Common myeloid progenitor, CD34-positive (primary cell): ENCODE results near the gene CLNK.
A peak's percentile ranks its signal among the peaks of the same experiment; 100 is the strongest.

Experiments
- CTCF ChIA-PET: fragments of 350-600 bp; sonication (Branson Sonifier 250); formaldehyde crosslinking; loops from one replicate; lab custom pipeline; 2021; ENCODE audit warnings: antibody characterized with exemption; lab: Charles Lee
- POLR2A ChIA-PET: fragments of 350-600 bp; sonication (Branson Sonifier 250); formaldehyde crosslinking; loops from one replicate; lab custom pipeline; 2021; ENCODE audit warnings: antibody characterized with exemption; lab: Charles Lee
- DNase-seq, 3 donors: peaks; one replicate each; pipeline versions ENCODE4 v3.0.0 to v3.0.0-alpha.2; 2013
- H3K27ac ChIP-seq, 2 experiments: 1 replicate in 1 of 2; 2 replicates in 1 of 2; pipeline ENCODE4 v1.7.0; 2013; ENCODE audit warnings: inconsistent platforms in 2 of 2, low read length in 2 of 2, mild to moderate bottlenecking in 2 of 2, low read depth in 1 of 2, moderate library complexity in 1 of 2; ENCODE audit not compliant: severe bottlenecking in 2 of 2, insufficient read depth in 1 of 2, poor library complexity in 1 of 2
- H3K27me3 ChIP-seq, 5 experiments: replicated peaks in 2 of 5; 1 replicate in 3 of 5; 2 replicates in 2 of 5; pipeline versions ENCODE4 v1.6.1 to v1.7.0; 2013; ENCODE audit warnings: low read length in 4 of 5, mild to moderate bottlenecking in 2 of 5, moderate library complexity in 2 of 5, inconsistent platforms in 1 of 5; ENCODE audit not compliant: insufficient read depth in 5 of 5, control insufficient read depth in 4 of 5
- H3K36me3 ChIP-seq, 4 experiments: 1 replicate in 2 of 4; 2 replicates in 2 of 4; pipeline versions ENCODE4 v1.6.1 to v1.7.0; 2013; ENCODE audit warnings: low read length in 3 of 4, control low read depth in 1 of 4, mild to moderate bottlenecking in 1 of 4; ENCODE audit not compliant: control insufficient read depth in 4 of 4, insufficient read depth in 4 of 4
- H3K4me1 ChIP-seq, 4 experiments: 1 replicate in 3 of 4; 2 replicates in 1 of 4; pipeline versions ENCODE4 v1.6.1 to v1.7.1; 2013; ENCODE audit warnings: low read length in 3 of 4, mild to moderate bottlenecking in 3 of 4, control low read depth in 1 of 4, inconsistent platforms in 1 of 4, moderate library complexity in 1 of 4; ENCODE audit not compliant: control insufficient read depth in 4 of 4, insufficient read depth in 4 of 4; ENCODE audit errors: control extremely low read depth in 1 of 4
- H3K4me3 ChIP-seq, 7 experiments: 1 replicate in 4 of 7; 2 replicates in 3 of 7; pipeline versions ENCODE4 v1.5.1 to v1.7.0; 2013; ENCODE audit warnings: mild to moderate bottlenecking in 7 of 7, low read length in 6 of 7, moderate library complexity in 6 of 7, inconsistent platforms in 2 of 7, low read depth in 2 of 7, control low read depth in 1 of 7; ENCODE audit not compliant: insufficient read depth in 4 of 7, control insufficient read depth in 1 of 7; ENCODE audit errors: extremely low read depth in 1 of 7
- H3K9me3 ChIP-seq, 5 experiments: 1 replicate in 4 of 5; 2 replicates in 1 of 5; pipeline versions ENCODE4 v1.6.1 to v1.7.1; 2013; ENCODE audit warnings: low read length in 4 of 5, mild to moderate bottlenecking in 2 of 5, inconsistent platforms in 1 of 5, low read depth in 1 of 5, moderate library complexity in 1 of 5; ENCODE audit not compliant: control insufficient read depth in 4 of 5, insufficient read depth in 2 of 5; ENCODE audit errors: control extremely low read depth in 1 of 5
- WGBS: methylation state at CpG from one replicate; pipeline ENCODE4 v1.1.5; 2013; ENCODE audit not compliant: insufficient coverage; 5-methylcytosine and 5-hydroxymethylcytosine counted together

Gene CLNK

DNA sequence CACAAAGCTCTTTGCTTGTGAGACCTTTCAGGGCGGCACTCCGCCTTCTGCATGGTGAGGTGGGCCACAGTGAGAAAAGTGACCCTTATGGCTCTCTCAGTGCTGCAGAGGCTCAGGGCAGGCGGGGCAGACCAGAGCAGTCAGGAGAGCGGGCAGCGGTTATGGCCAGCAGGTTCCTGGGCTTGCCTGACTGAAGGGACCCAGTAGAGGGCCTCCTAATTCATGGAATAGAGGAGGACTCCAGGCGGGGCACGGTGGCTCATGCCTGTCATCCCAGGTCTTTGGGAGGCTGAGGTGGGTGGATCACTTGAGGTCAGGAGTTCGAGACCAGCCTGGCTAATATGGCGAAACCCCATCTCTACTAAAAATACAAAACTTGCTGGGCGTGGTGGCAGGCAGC, 91.4 kb downstream of the CLNK start:
- CTCF ChIA-PET: interaction anchor here (1.0 kb wide), 1 partner anchor 15 kb away, joined by 4 read pairs; no protein-coding TSS in a partner anchor
- no peak overlapping the region for H3K4me3 ChIP-seq
- WGBS: 100% methylated on average over 8 of the region's 10 CpGs
- H3K27me3 ChIP-seq: no peaks in the 10 kb centered on the region
- no peak overlapping the region for H3K27ac ChIP-seq
- no peak for DNase-seq
- H3K36me3 ChIP-seq: peaks cover 0 to 3% (median 0%) of the 10 kb centered on the region in 4 experiments
- H3K4me1 ChIP-seq: peaks cover 3 to 22% (median 18%) of the 10 kb centered on the region in 4 experiments
- POLR2A ChIA-PET: no interaction called here
- H3K9me3 ChIP-seq: no peaks in the 10 kb centered on the region

DNA sequence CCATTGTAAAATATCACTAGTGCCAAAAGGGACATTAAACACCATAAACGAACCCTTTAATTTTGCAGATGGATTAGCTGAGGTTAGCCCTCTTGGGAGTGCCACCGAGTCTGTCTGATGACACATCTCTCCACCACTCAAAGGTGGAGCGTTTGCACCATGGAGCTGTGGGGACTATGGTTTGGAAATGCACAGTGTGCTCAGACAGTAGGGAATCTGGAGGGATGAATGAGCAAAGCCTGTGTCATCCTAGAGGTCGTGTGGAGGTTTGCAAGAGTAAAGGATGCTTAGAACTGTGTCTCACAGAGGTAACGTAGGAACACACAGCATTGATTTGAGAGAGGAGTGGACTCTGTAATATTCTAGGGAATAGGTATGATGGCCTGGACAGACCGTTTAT, 93.7 kb downstream of the CLNK start:
- Histone ChIP-seq H3K4me1 (peaks cover 3 to 33% (median 29%) of the 10 kb centered on the region in 4 experiments), H3K27ac (no peak overlapping the region), H3K27me3 (no peaks in the 10 kb centered on the region), H3K4me3 (no peak overlapping the region), H3K36me3 (peaks cover 0 to 3% (median 0%) of the 10 kb centered on the region in 4 experiments), H3K9me3 (no peaks in the 10 kb centered on the region)
- 95% methylated on average over 4 of the region's 6 CpGs for WGBS
- CTCF ChIA-PET: interaction anchor here (1.4 kb wide), 1 partner anchor 13 kb away, joined by 4 read pairs; no protein-coding TSS in a partner anchor
- POLR2A ChIA-PET: no interaction called here
- DNase-seq: no peak

DNA sequence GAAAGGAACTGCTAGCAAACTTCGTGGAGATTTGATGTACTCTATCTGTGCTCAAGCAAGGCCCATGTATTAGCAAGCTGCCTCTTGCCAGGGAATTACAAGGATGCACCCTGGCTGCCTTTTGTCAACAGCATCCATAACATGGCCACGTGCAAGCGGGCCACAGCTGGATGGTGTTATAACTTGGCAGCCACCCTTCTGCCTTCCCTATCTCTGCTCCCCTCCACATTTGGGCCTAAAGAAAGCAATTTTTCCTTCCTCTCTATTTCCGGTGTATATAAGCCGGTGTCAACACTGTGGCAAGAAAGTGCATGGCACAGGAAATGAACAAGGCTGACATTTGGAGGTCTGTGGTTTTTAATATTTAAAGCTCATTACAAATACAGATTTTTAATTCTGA, 94.8 kb downstream of the CLNK start:
- H3K4me1 ChIP-seq: peaks cover 3 to 34% (median 29%) of the 10 kb centered on the region in 4 experiments
- no peaks in the 10 kb centered on the region for H3K9me3 ChIP-seq
- ChIA-PET CTCF (interaction anchor here (1.4 kb wide), 1 partner anchor 12 kb away, joined by 4 read pairs; no protein-coding TSS in a partner anchor), POLR2A (no interaction called here)
- H3K27ac ChIP-seq: no peak overlapping the region
- no peaks in the 10 kb centered on the region for H3K27me3 ChIP-seq
- peaks cover 0 to 3% (median 0%) of the 10 kb centered on the region in 4 experiments for H3K36me3 ChIP-seq
- no peak overlapping the region for H3K4me3 ChIP-seq
- WGBS: 0% methylated on average over 1 of the region's 5 CpGs
- DNase-seq: peak in 2 of 3 donors; percentile 57 to 64

DNA sequence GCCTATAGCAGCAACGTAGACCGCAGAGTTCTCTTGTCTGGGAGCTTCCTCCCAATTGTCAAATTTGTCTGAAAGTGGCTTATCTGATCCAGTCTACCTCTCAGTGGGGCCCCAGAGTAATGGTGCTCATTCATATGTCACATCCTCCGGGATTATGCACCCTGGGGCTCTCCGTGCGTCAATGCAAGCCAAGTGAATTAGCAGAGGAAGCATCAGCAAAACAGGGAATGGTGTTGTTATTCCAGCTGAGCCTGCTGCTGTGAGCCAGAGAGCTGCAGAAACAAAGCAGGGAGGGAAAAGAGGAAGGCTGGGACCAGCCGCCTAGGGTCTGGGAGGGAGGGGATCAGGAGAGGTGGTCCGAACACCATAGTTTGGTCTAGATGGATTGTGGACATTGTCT, 95.2 kb downstream of the CLNK start:
- H3K36me3 ChIP-seq: peaks cover 0 to 3% (median 0%) of the 10 kb centered on the region in 4 experiments
- DNase-seq: no peak
- ChIA-PET POLR2A (no interaction called here), CTCF (interaction anchor here (0.6 to 1.4 kb wide), 2 partner anchors 12 to 34 kb away, joined by 3 to 4 read pairs; no protein-coding TSS in a partner anchor)
- H3K27me3 ChIP-seq: no peaks in the 10 kb centered on the region
- no peak overlapping the region for H3K4me3 ChIP-seq
- H3K4me1 ChIP-seq: peaks cover 3 to 39% (median 33%) of the 10 kb centered on the region in 4 experiments
- no peaks in the 10 kb centered on the region for H3K9me3 ChIP-seq
- H3K27ac ChIP-seq: no peak overlapping the region
- WGBS: 76% methylated on average over 7 of the region's 7 CpGs

DNA sequence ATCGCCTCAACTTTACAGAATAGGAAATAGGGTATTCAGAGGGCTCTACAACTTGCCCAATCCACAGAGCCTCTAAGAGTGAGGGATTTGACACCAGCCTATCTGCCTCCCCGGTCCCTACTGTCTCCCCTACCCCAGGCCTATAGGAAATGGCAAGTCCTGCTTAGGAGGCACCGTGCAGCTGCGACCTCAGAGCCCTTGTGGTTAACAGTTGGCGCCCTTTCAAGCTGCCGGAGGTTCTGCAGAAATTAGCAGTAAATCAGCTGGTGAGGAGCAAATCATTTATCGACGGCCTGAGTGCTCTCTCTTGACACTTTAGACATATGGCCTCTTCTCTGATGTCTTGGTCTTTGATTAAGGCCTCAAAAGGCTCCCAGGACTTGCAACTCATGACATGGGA, 96.9 kb downstream of the CLNK start:
- ChIA-PET CTCF (interaction anchor here (1.1 to 1.2 kb wide), 2 partner anchors 11 to 595 kb away, joined by 3 to 5 read pairs; no protein-coding TSS in a partner anchor), POLR2A (no interaction called here)
- no peak overlapping the region for H3K4me3 ChIP-seq
- H3K36me3 ChIP-seq: peaks cover 0 to 3% (median 0%) of the 10 kb centered on the region in 4 experiments
- WGBS: 3% methylated on average over 5 of the region's 8 CpGs
- peaks cover 3 to 46% (median 40%) of the 10 kb centered on the region in 4 experiments for H3K4me1 ChIP-seq
- no peaks in the 10 kb centered on the region for H3K27me3 ChIP-seq
- no peak overlapping the region for H3K27ac ChIP-seq
- H3K9me3 ChIP-seq: no peaks in the 10 kb centered on the region
- DNase-seq: peak; percentile 51 to 94 (median 91)

DNA sequence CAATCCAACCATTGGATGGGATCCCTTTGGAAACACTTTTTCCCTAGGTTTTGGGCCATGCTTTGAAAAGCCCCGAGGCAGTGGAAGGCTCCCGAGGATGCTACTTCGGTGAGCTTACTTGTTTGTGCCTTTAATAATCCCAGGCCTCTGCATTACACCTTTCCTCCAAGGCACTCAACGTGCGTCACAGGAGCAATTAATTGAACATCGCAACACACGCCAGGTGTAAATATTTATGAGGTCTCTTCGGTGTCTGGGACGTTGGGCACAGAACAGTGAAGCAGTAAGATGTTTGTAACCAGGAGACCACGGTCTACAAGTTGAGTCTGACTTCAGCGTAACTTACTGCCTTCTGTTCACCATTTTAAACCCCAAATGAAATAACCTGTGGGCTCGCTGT, 97.3 kb downstream of the CLNK start:
- WGBS: 74% methylated on average over 9 of the region's 12 CpGs
- Histone ChIP-seq H3K36me3 (peaks cover 0 to 3% (median 0%) of the 10 kb centered on the region in 4 experiments), H3K27me3 (no peaks in the 10 kb centered on the region), H3K4me3 (no peak overlapping the region), H3K9me3 (no peaks in the 10 kb centered on the region), H3K4me1 (peaks cover 3 to 46% (median 40%) of the 10 kb centered on the region in 4 experiments), H3K27ac (no peak overlapping the region)
- ChIA-PET CTCF (interaction anchor here (1.1 kb wide), 1 partner anchor 11 kb away, joined by 5 read pairs; no protein-coding TSS in a partner anchor), POLR2A (no interaction called here)
- no peak for DNase-seq

DNA sequence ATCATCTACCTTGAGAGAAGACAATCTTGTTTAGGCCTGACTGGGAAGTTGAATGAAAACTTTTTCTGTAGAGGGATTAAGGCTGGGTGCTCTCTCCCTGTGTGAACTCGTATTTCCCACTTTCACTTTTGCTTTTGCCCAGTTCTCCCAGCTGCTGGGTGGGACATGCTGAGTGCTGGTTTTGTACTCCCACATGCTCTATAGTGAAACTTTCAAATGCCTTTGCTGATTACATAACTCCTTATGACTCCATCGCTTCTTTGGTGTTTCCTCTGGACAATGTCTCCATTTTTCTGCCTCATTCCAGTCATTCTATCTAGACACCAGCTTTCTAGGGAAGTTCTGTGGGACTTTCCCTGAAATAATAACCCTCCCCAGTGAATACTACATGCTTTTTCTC, 100.5 kb downstream of the CLNK start:
- Histone ChIP-seq H3K36me3 (no peaks in the 10 kb centered on the region), H3K4me3 (peak overlapping the region in 4 of 7 experiments; percentile 26 to 66 (median 32)), H3K27ac (no peak overlapping the region), H3K9me3 (no peaks in the 10 kb centered on the region), H3K4me1 (peaks cover 3 to 32% (median 28%) of the 10 kb centered on the region in 4 experiments), H3K27me3 (no peaks in the 10 kb centered on the region)
- ChIA-PET CTCF (interaction anchor here (0.7 to 1.6 kb wide), 7 partner anchors 12 to 1135 kb away, joined by 3 to 4 read pairs (median 3); no protein-coding TSS in a partner anchor), POLR2A (no interaction called here)
- 15% methylated on average over 2 of the region's 2 CpGs for WGBS
- peak; percentile 45 to 76 (median 75) for DNase-seq
